Dermis microvascular lymphatic vessel endothelial cell (primary cell): ENCODE measurements around the gene PLEKHG7. TPM values are rescaled to one million over a fixed set of nuclear protein-coding genes. Genes with fewer than 3 reads are reported as not detected.

Experiments
- DNase-seq, 2 donors: peaks; one replicate each; pipeline versions ENCODE4 v3.0.0 to v3.0.0-alpha.2; 2010; ENCODE audit warnings: low read depth in 2 of 2
- total RNA-seq: library from RNA; depleted of rRNA; stranded (reverse); fragments of >200 nt; gene quantifications from 2 replicates; pipeline ENCODE4 v1.2.1, GENCODE V29; 2014

Gene PLEKHG7
- total RNA-seq, 1 donor from 2014 or later: not detected

DNA sequence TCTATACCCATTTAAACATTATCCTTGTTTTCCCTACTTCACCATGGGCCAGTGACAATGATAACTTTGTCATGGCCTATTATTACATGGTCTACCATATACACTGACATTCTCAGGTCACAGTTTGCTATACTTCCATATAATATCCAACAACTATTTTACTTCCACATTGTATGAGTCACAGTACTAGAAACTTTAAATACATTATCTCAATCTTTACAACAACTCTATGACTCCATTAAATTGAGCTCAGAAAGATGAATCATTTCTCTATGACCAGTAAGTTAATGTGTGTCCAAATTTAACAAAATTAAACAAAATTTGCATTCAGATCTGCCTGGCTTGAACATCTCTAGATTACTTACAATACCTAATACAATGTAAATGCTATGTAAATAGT is 93.9 kb downstream of the PLEKHG7 start:
- no peak for DNase-seq

DNA sequence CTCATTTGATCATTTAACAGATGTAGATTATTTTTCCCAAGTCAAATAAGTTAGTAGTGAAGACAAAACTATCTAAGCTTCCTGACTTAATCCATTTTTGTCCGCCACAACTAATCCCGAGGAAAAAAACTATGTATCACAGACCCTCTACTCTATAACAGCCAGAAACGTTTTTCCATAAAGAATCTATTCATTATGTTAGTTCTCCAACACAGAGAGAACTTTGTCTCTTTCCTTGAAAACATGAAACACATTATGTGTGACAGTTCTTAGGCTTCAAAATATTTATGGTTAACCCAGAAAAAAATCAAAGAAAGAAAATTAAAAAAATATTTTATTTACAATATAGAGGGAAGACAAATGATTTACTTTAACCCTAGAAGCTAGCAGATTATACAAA is 100.1 kb downstream of the PLEKHG7 start:
- no peak for DNase-seq

DNA sequence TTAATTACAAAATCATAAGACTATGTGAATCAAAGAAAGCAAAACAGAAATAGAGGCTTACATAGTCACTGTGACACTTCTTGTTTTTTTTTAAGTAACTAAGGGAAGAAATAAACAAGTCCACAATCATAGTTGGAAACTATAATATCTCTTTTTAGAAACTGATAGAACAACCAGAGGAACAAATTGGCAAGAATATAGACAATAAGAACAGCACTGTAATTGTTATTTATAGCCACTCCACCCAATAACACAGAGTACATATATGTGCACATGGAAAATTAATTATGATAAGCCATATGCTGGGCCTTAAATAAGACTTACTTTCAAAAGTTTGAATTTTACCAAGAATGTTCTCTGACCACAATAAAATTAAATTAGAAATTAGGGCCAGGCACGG is 101.1 kb downstream of the PLEKHG7 start:
- DNase-seq: no peak

DNA sequence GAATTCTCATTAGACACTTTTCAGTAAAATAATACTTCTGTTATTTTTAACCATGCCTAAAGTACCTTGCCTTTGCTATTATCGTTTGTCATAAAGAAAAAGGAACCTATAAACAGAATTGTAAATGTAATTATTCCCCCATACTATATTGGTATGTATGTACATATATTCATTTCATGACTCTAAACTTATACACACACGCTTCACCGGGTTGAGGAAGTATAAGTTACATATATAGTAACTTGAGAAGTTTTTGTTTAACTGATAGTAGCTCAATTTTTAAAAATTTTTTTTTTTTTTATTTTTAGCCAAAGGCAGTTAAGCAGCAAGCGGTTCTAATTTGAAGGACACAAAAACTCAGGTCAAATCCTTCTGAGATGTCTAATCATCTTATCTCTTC is 107.6 kb downstream of the PLEKHG7 start:
- no peak for DNase-seq

DNA sequence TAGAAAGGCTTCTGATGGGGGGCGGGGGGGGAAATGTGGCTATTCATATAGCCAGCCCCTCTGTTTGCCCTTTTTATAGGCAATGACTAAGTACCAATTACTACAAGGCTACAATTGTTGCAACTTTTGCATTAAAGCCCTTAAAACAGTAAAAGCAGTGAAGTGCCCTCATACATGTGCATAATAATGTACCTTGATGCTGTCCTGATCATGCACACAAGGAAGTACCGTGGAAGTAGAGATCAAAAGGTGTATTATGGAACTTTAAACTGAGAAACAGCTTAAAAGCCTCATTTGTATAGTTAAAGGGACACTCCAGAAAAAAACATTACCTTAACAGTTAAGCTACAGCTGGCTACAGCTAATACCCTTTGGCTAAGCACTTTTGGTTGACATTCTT is 111.8 kb downstream of the PLEKHG7 start:
- no peak for DNase-seq

DNA sequence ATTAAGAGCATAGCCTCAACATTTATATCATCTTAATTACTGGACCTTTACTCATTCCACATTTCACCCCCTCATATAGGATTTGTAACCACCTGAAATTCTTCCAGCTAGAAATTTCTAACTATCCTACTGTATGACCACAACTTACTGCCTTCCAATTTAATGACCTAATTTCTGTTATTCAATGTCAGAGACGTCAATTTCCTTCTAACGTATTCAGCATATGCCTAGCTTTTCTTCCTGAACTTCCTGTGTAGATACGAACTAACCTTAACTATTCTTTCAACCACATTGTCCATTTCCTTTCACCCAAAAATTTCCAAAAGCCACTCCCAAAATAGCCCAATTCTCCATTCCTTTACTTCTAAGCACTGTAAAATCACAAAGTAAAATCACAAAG is 118.4 kb downstream of the PLEKHG7 start:
- DNase-seq: peak in 1 of 2 donors; percentile 44

Other genes with a start within 250 kb of the PLEKHG7 start
- 10.9 and 11.0 TPM in 2 replicates for gene EEA1, start 226.3 kb downstream of the PLEKHG7 start, total RNA-seq